ENCODE measurements around the gene LMOD1.
A peak's percentile ranks its signal among the peaks of the same experiment; 100 is the strongest.

LMOD1 gene

GRCh38 chr1:201945863-201946223, 505 bp downstream of the LMOD1 start:
- Histone ChIP-seq H3K4me2 (ENCODE audit: low read length) (peak overlapping the region; percentile 39), H3K79me1 (ENCODE audit: low read length) (peaks cover 13% of the 10 kb centered on the region), H3K36me3 (ENCODE audit: control insufficient read depth in 1 of 2, insufficient read depth in 2 of 2, low read length in 2 of 2) (no peaks in the 10 kb centered on the region), H3K4me1 (ENCODE audit: control insufficient read depth in 1 of 2, insufficient read depth in 2 of 2, low read length in 2 of 2) (peaks cover 18 to 24% of the 10 kb centered on the region in 2 experiments), H3K18ac (ENCODE audit: low read length) (peak overlapping the region; percentile 2), H3K9ac (ENCODE audit: low read length) (no peak overlapping the region), H3K4me3 (ENCODE audit: low read depth, low read length) (peak overlapping the region; percentile 34), H2BK5ac (ENCODE audit: low read depth, low read length, poor library complexity) (no peak overlapping the region), H4K12ac (ENCODE audit: low read depth, low read length) (no peak overlapping the region), H3K23ac (ENCODE audit: low read length) (no peak overlapping the region), H3K14ac (ENCODE audit: low read length) (peak overlapping the region; percentile 38), H3K4ac (ENCODE audit: low read depth, low read length) (no peak overlapping the region), H3K9me3 (ENCODE audit: insufficient read depth, low read depth, low read length) (no peaks in the 10 kb centered on the region), H2AFZ (ENCODE audit: insufficient read depth, low read length, poor library complexity) (peak overlapping the region; percentile 42), H3K27me3 (ENCODE audit: insufficient read depth, low read length) (no peaks in the 10 kb centered on the region), H4K8ac (ENCODE audit: low read depth, low read length) (peak overlapping the region; percentile 17), H2BK120ac (ENCODE audit: insufficient read depth, low read length, poor library complexity) (no peak overlapping the region), H2AK5ac (ENCODE audit: low read length) (peak overlapping the region; percentile 19), H3K79me2 (ENCODE audit: control insufficient read depth, insufficient read depth, low read length, poor library complexity) (no peaks in the 10 kb centered on the region), H3K27ac (ENCODE audit: low read depth, low read length) (no peak overlapping the region), H4K91ac (ENCODE audit: low read depth, low read length) (no peak overlapping the region), H2BK12ac (ENCODE audit: low read length) (no peak overlapping the region)
- WGBS (ENCODE audit: extremely low coverage, insufficient coverage, insufficient read length), result no CpG with 5 or more reads among the region's 10 CpGs
- no peak for DNase-seq

GRCh38 chr1:201945157-201945556, 1.2 kb downstream of the LMOD1 start:
- Histone ChIP-seq H3K4me3 (ENCODE audit: low read depth, low read length) (no peak overlapping the region), H4K12ac (ENCODE audit: low read depth, low read length) (no peak overlapping the region), H2BK12ac (ENCODE audit: low read length) (no peak overlapping the region), H4K91ac (ENCODE audit: low read depth, low read length) (no peak overlapping the region), H3K27ac (ENCODE audit: low read depth, low read length) (no peak overlapping the region), H2AFZ (ENCODE audit: insufficient read depth, low read length, poor library complexity) (no peak overlapping the region), H3K4ac (ENCODE audit: low read depth, low read length) (no peak overlapping the region), H3K79me2 (ENCODE audit: control insufficient read depth, insufficient read depth, low read length, poor library complexity) (no peaks in the 10 kb centered on the region), H2BK5ac (ENCODE audit: low read depth, low read length, poor library complexity) (no peak overlapping the region), H3K23ac (ENCODE audit: low read length) (no peak overlapping the region), H3K9me3 (ENCODE audit: insufficient read depth, low read depth, low read length) (no peaks in the 10 kb centered on the region), H2AK5ac (ENCODE audit: low read length) (no peak overlapping the region), H4K8ac (ENCODE audit: low read depth, low read length) (no peak overlapping the region), H3K18ac (ENCODE audit: low read length) (no peak overlapping the region), H3K79me1 (ENCODE audit: low read length) (peaks cover 13% of the 10 kb centered on the region), H3K4me1 (ENCODE audit: control insufficient read depth in 1 of 2, insufficient read depth in 2 of 2, low read length in 2 of 2) (peaks cover 18 to 24% of the 10 kb centered on the region in 2 experiments), H2BK120ac (ENCODE audit: insufficient read depth, low read length, poor library complexity) (no peak overlapping the region), H3K27me3 (ENCODE audit: insufficient read depth, low read length) (no peaks in the 10 kb centered on the region), H3K14ac (ENCODE audit: low read length) (no peak overlapping the region), H3K36me3 (ENCODE audit: control insufficient read depth in 1 of 2, insufficient read depth in 2 of 2, low read length in 2 of 2) (no peaks in the 10 kb centered on the region), H3K9ac (ENCODE audit: low read length) (no peak overlapping the region), H3K4me2 (ENCODE audit: low read length) (peak overlapping the region; percentile 35)
- no peak for DNase-seq
- no CpG with 5 or more reads among the region's 4 CpGs for WGBS (ENCODE audit: extremely low coverage, insufficient coverage, insufficient read length)

GRCh38 chr1:201944639-201945038, 1.7 kb downstream of the LMOD1 start:
- Histone ChIP-seq H3K79me1 (ENCODE audit: low read length) (peaks cover 13% of the 10 kb centered on the region), H3K4me2 (ENCODE audit: low read length) (no peak overlapping the region), H2AK5ac (ENCODE audit: low read length) (no peak overlapping the region), H3K9me3 (ENCODE audit: insufficient read depth, low read depth, low read length) (no peaks in the 10 kb centered on the region), H4K91ac (ENCODE audit: low read depth, low read length) (no peak overlapping the region), H4K8ac (ENCODE audit: low read depth, low read length) (no peak overlapping the region), H3K4me1 (ENCODE audit: control insufficient read depth in 1 of 2, insufficient read depth in 2 of 2, low read length in 2 of 2) (peaks cover 18 to 24% of the 10 kb centered on the region in 2 experiments), H2BK5ac (ENCODE audit: low read depth, low read length, poor library complexity) (no peak overlapping the region), H3K4ac (ENCODE audit: low read depth, low read length) (no peak overlapping the region), H3K27me3 (ENCODE audit: insufficient read depth, low read length) (no peaks in the 10 kb centered on the region), H4K12ac (ENCODE audit: low read depth, low read length) (no peak overlapping the region), H3K36me3 (ENCODE audit: control insufficient read depth in 1 of 2, insufficient read depth in 2 of 2, low read length in 2 of 2) (no peaks in the 10 kb centered on the region), H2BK12ac (ENCODE audit: low read length) (no peak overlapping the region), H3K27ac (ENCODE audit: low read depth, low read length) (no peak overlapping the region), H3K23ac (ENCODE audit: low read length) (no peak overlapping the region), H3K9ac (ENCODE audit: low read length) (no peak overlapping the region), H3K4me3 (ENCODE audit: low read depth, low read length) (no peak overlapping the region), H3K18ac (ENCODE audit: low read length) (no peak overlapping the region), H2AFZ (ENCODE audit: insufficient read depth, low read length, poor library complexity) (no peak overlapping the region), H2BK120ac (ENCODE audit: insufficient read depth, low read length, poor library complexity) (no peak overlapping the region), H3K79me2 (ENCODE audit: control insufficient read depth, insufficient read depth, low read length, poor library complexity) (no peaks in the 10 kb centered on the region), H3K14ac (ENCODE audit: low read length) (no peak overlapping the region)
- no peak for DNase-seq
- no CpG with 5 or more reads among the region's 3 CpGs for WGBS (ENCODE audit: extremely low coverage, insufficient coverage, insufficient read length)

GRCh38 chr1:201944002-201944401, 2.3 kb downstream of the LMOD1 start:
- no peak overlapping the region for H2AK5ac ChIP-seq (ENCODE audit: low read length)
- H3K27me3 ChIP-seq (ENCODE audit: insufficient read depth, low read length), result no peaks in the 10 kb centered on the region
- peak overlapping the region; percentile 20 for H2BK120ac ChIP-seq (ENCODE audit: insufficient read depth, low read length, poor library complexity)
- H3K4ac ChIP-seq (ENCODE audit: low read depth, low read length), result no peak overlapping the region
- no peak overlapping the region for H3K23ac ChIP-seq (ENCODE audit: low read length)
- H3K14ac ChIP-seq (ENCODE audit: low read length), result no peak overlapping the region
- no peaks in the 10 kb centered on the region for H3K9me3 ChIP-seq (ENCODE audit: insufficient read depth, low read depth, low read length)
- DNase-seq, result no peak
- no peak overlapping the region for H3K4me3 ChIP-seq (ENCODE audit: low read depth, low read length)
- H3K36me3 ChIP-seq (ENCODE audit: control insufficient read depth in 1 of 2, insufficient read depth in 2 of 2, low read length in 2 of 2), result no peaks in the 10 kb centered on the region
- no peak overlapping the region for H4K12ac ChIP-seq (ENCODE audit: low read depth, low read length)
- WGBS (ENCODE audit: extremely low coverage, insufficient coverage, insufficient read length), result no CpG with 5 or more reads among the region's 6 CpGs
- H3K79me1 ChIP-seq (ENCODE audit: low read length), result peaks cover 13% of the 10 kb centered on the region
- no peak overlapping the region for H3K4me2 ChIP-seq (ENCODE audit: low read length)
- H2AFZ ChIP-seq (ENCODE audit: insufficient read depth, low read length, poor library complexity), result no peak overlapping the region
- H3K18ac ChIP-seq (ENCODE audit: low read length), result no peak overlapping the region
- no peak overlapping the region for H4K91ac ChIP-seq (ENCODE audit: low read depth, low read length)
- no peaks in the 10 kb centered on the region for H3K79me2 ChIP-seq (ENCODE audit: control insufficient read depth, insufficient read depth, low read length, poor library complexity)
- H2BK5ac ChIP-seq (ENCODE audit: low read depth, low read length, poor library complexity), result no peak overlapping the region
- no peak overlapping the region for H3K27ac ChIP-seq (ENCODE audit: low read depth, low read length)
- peaks cover 18 to 24% of the 10 kb centered on the region in 2 experiments for H3K4me1 ChIP-seq (ENCODE audit: control insufficient read depth in 1 of 2, insufficient read depth in 2 of 2, low read length in 2 of 2)
- no peak overlapping the region for H4K8ac ChIP-seq (ENCODE audit: low read depth, low read length)
- H3K9ac ChIP-seq (ENCODE audit: low read length), result no peak overlapping the region
- H2BK12ac ChIP-seq (ENCODE audit: low read length), result no peak overlapping the region
